ENCODE measurements around the gene SMIM22.

SMIM22 gene

DNA sequence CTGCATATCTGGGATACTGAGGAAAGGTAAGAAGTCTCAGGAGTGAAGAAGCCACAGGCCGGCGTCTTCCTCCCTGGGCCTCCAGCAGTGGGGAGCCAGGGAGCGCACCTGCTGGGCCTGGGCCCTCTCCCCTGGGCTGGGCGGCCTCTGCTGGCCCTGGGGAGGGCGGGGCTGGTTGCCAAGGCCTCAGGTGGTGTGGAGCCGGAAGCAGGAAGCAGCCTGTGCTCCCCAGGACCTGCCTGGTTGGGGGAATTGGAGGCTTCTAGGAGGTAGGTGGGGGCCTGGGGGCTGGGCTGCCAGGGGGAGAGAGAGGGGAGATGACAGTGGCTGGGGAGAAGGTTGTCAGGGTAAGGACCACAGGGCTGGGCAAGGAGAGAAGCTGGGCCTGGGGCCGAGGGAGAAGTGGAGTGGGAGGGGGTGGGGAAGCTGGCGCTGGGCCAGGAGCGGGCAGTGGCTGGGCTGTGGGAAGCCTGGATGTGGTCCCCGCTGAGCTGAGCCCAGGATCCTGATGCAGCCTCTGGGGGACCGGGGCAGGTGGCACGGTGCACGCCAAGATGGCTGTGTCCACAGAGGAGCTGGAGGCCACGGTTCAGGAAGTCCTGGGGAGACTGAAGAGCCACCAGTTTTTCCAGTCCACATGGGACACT is at the start of gene SMIM22:
Gene SMIM22, plus strand, starts transcription at position 189 of the 647 bp plus-strand sequence. Its CDS starts 366 bp downstream, at position 555.
- no peak for DNase-seq (ENCODE audit: low spot score)

DNA sequence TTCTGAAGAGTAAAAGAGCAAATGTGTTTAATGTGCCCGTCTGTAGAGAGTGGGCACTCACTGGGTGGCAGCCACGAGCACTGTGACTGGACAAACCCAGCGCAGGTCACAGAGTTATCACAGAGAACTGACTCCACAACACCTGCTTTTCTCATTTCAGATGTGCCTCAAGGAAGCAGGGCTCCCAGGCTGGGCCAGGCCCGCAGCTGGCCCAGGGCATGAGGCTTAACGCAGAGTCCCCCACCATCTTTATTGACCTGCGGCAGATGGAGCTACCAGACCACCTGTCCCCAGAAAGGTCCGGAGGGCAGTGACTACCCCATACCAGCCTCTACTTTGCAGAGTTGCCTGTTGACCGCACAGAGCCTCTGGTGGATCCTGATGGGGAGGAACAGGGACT is 49.0 kb upstream of the SMIM22 start:
- no peak for DNase-seq (ENCODE audit: low spot score)

DNA sequence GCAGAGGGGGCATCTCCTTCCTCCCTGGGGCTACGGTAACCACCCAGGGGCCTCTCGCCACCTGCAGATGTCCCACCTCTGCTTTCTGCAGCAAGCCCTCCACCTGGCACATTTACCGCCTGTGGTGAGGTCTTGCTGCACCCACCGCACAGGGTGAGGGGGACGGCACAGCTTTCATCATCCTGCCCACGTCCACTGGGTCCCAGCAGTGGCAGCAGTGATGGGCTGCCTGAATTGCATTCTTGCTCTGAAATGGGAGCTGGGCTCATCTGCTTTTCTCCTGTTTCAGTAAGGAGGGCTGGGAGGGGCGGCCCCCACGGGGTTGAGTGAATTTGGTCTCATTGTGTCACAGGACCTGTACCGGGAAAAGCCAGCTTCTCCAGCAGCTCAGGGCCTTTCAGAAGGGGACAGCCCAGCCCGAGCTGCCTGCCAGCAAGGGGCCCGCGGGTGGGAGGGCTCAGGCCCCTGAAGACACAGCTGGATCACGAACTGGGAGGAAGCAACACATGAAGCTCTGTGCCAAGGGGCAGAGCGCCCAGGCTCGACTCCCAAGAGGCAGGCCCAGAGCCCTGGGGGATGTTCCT is 48.1 kb upstream of the SMIM22 start:
- no peak for DNase-seq (ENCODE audit: low spot score)

- no peak for DNase-seq (ENCODE audit: low spot score)
Measured at GRCh38 chr16:4747906-4748681, 47.1 kb upstream of the SMIM22 start.

GRCh38 chr16:4748682-4749411 is 46.3 kb upstream of the SMIM22 start:
- DNase-seq (ENCODE audit: low spot score) = no peak

- no peak for DNase-seq (ENCODE audit: low spot score)
Measured at GRCh38 chr16:4749700-4750257, 45.4 kb upstream of the SMIM22 start.

DNA sequence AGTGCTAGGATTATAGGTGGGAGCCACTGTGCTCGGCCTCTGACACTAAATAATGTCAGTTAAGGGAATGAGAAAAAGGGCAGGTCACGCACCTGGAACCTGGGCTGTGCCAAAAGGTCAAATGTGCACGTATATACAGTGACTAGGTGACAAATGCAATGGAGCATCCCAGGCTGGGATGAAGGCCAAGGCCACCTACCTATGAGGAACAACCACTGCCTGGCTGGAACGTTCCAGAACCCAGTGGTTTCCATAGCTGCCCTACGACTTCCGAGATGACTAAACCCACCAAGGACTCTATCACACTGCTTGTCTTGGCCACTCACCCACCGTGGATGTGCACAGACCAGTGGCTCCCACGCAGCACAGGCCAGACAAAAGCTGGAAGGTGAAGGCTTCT is 44.3 kb upstream of the SMIM22 start:
- DNase-seq (ENCODE audit: low spot score) = no peak

GRCh38 chr16:4752351-4753100 is 42.6 kb upstream of the SMIM22 start:
- no peak for DNase-seq (ENCODE audit: low spot score)

- no peak for DNase-seq (ENCODE audit: low spot score)
Measured at GRCh38 chr16:4753227-4753626, 41.9 kb upstream of the SMIM22 start.

- no peak for DNase-seq (ENCODE audit: low spot score)
Measured at GRCh38 chr16:4754865-4755264, 40.3 kb upstream of the SMIM22 start.

GRCh38 chr16:4755687-4756086 is 39.5 kb upstream of the SMIM22 start:
- no peak for DNase-seq (ENCODE audit: low spot score)

DNA sequence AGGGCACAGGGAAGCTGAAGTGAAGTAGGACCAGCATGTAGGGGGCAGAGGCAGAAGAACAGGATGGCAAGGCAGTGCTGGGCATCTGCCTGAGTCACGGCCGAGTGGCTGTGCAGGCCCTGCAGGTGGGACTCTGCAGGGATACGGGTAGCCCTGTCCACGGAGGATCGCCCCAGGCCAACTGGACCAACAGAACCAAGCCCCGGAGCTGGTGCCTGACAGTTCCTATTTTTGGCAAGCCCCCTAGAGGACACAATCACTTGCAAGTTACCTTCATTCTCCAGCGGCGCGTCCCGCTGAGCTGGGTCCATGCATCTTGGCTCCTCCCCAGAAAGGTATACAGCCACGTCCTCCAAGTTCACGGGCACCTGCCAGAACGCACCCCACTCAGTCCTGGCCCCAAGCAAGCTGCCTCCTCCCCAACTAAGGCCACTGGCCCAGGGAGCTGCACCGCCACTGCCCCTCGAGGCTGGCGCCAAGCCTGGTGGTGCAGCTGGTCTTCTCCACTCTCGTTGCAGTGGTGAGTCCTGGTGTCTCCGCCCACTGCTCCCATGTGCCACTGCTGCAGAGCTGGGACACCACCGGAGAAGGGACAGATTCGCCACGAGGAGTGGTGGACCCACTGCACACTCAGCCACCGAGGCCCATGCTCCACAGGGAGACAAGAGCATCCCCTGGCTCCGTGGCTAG is 34.8 kb upstream of the SMIM22 start:
- DNase-seq (ENCODE audit: low spot score) = no peak

DNA sequence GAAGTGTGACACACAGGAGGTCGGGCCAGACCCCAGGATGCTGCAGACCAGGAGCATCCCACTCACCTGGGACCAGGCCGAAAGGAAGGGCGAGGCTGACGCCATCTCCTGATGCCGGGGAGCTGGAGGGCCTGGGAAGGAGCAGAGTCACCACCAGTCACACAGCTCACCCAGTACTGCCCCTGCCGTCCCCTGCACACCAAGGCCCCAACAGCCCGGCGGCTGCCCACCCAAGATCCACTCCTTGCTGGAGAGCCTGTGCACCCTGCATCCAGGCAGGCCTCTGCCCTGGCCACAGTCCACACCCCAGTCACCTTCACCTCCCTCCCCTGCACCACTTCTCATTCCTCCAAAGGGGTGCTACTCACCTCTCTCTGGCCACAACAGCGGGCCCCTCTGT is 33.0 kb upstream of the SMIM22 start:
- no peak for DNase-seq (ENCODE audit: low spot score)

DNA sequence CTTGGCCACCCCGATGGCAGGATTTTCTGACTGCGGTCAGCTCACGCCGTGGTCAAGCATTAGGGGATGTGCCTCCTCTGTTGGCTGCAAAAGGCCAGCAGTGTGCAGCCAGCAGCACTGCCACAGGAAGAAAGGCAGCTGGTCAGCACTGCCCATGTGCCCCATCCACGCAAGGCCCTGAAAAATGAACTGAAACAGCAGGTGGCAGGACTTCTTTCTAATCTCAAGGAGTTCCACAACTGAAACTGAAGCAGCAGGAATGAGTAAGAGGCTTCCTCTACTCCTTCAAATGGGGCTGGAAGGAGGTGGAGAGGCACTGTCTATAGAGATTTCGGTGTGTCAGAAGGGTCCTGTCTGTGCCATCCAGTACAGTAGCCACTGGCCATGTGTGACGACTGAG is 31.4 kb upstream of the SMIM22 start:
- DNase-seq (ENCODE audit: low spot score) = no peak

GRCh38 chr16:4765511-4766474 is 29.4 kb upstream of the SMIM22 start:
- no peak for DNase-seq (ENCODE audit: low spot score)

GRCh38 chr16:4766875-4767628 is 28.1 kb upstream of the SMIM22 start, which contains the start of gene ZNF500:
Gene ZNF500 (minus strand): TSS chr16:4767162. CDS start chr16:4765978, 1,184 bp downstream.
- peak; percentile 98 for DNase-seq (ENCODE audit: low spot score)

DNA sequence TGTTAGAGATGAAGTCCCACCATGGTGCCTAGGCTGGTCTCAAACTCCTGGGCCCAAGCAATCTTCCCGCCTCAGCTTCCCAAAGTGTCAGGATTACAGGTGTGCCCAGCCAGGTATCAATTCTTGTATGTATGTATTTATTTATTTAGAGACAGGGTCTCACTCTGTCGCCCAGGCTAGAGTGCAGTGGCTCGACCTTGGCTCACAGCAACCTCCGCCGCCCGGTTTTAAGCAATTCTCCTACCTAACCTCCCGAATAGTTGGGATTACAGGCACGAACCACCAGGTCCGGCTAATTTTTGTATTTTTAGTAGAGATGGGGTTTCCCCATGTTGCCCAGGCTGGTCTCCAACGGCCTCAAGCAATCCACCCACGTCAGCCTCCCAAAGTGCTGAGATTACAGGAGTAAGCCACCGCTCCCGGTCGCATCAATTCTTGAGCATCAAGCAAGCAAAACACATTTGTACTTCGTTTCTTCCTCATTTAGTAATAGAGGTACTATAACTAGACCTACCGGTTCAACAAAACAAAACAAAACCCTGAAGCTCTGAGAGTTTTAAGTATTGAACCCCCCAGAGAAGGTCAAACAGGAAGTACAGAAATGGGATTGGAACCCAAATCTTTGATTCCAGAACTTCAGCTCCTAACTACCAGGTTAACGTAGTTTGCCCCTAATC is 27.2 kb upstream of the SMIM22 start:
- DNase-seq (ENCODE audit: low spot score) = no peak

Measured in COLO829 (cell line).